ENCODE results near the gene ERC2. TPM values are rescaled to one million over a fixed set of nuclear protein-coding genes. Genes with fewer than 3 reads are reported as not detected.

ERC2 gene
- total and polyA plus RNA-seq, 2 of the 8 experiments (the other 6 are each of a cell fraction or from before 2014, with no cell fraction given): 16.4 to 22.8 TPM

GRCh38 chr3:55989366-55989765, 478.9 kb downstream of the ERC2 start (continued):
- TF ChIP-seq CTCF (IDR thresholded peaks at IDR 0.05; ENCODE audit: control extremely low read depth in 1 of 3, insufficient read depth in 1 of 3, low read depth in 1 of 3, low read length in 3 of 3): no peak

Data from H1 (cell line).